K562 (cell line): ENCODE measurements around the gene GCNT2. TPM values are rescaled to one million over a fixed set of nuclear protein-coding genes. Genes with fewer than 3 reads are reported as not detected.

Source experiments
- ATAC-seq: fragments of 200-7000 bp; cut with Tn5 transposase; 3 replicates; pipeline ENCODE4 v1.9.1; 2020; ENCODE audit warnings: moderate library complexity
- BruUV-seq: library from RNA; stranded (reverse); fragments of 400-500 nt; replicated peaks from 2 replicates; lab custom pipeline; 2021; lab: Mats Ljungman, UMichigan
- CTCF ChIA-PET: fragments of 300-600 bp; formaldehyde crosslinking; extraction: SDS; loops from one replicate; lab custom pipeline; 2021; ENCODE audit warnings: low intra/inter-chr PET ratio; lab: Yijun Ruan, JAX
- POLR2A ChIA-PET: fragments of 300-600, 350-650 bp; sonication (Branson Sonifier 250); formaldehyde crosslinking; extraction: SDS; loops from one replicate; lab custom pipeline; 2021; ENCODE audit warnings: antibody characterized with exemption, inconsistent platforms; lab: Yijun Ruan, JAX
- DNase-seq, 4 experiments: peaks; one replicate each; pipeline versions ENCODE4 v3.0.0 to v3.0.0-alpha.2; 2011 to 2018; ENCODE audit warnings: low spot score in 3 of 4, mixed read lengths in 3 of 4; ENCODE audit errors: extremely low read depth in 1 of 4
- FAIRE-seq: peaks from 2 replicates; lab custom pipeline; 2011; peaks lifted over from hg19 to GRCh38; lab: Jason Lieb, UNC
- H2AFZ ChIP-seq: 2 replicates; pipeline ENCODE4 v1.6.0; 2011; ENCODE audit warnings: low read depth, low read length, control low read depth, inconsistent platforms
- H3K27ac ChIP-seq: fragments of 200-600 bp; 3 replicates; pipeline ENCODE4 v1.8.0; 2011; ENCODE audit warnings: low read depth, mild to moderate bottlenecking, control low read depth, inconsistent platforms, low read length, moderate library complexity, mixed read lengths; ENCODE audit errors: extremely low read depth
- H3K27me3 ChIP-seq, 2 experiments: fragments of 300-600 bp in 1 of 2; 2 replicates in 1 of 2; 3 replicates in 1 of 2; pipeline versions ENCODE4 v1.6.0 to v1.8.0; 2011; ENCODE audit warnings: inconsistent platforms in 2 of 2, low read length in 2 of 2, mild to moderate bottlenecking in 1 of 2, mixed read lengths in 1 of 2, moderate library complexity in 1 of 2; ENCODE audit not compliant: control insufficient read depth in 2 of 2, insufficient read depth in 2 of 2
- H3K36me3 ChIP-seq: fragments of 300-600 bp; 3 replicates; pipeline ENCODE4 v1.8.0; 2011; ENCODE audit warnings: mild to moderate bottlenecking, low read length, inconsistent platforms; ENCODE audit not compliant: control insufficient read depth, insufficient read depth
- H3K4me1 ChIP-seq, 2 experiments: fragments of 200-600 bp in 1 of 2; replicated peaks in 1 of 2; 2 replicates in 1 of 2; 3 replicates in 1 of 2; pipeline versions ENCODE4 v1.5.1 to v1.8.0; 2011; ENCODE audit warnings: inconsistent platforms in 2 of 2, low read length in 2 of 2, mild to moderate bottlenecking in 1 of 2, mixed read lengths in 1 of 2, moderate library complexity in 1 of 2; ENCODE audit not compliant: control insufficient read depth in 2 of 2, insufficient read depth in 2 of 2
- H3K4me2 ChIP-seq: 2 replicates; pipeline ENCODE4 v1.6.1; 2011; ENCODE audit warnings: low read length, control low read depth, inconsistent platforms, mixed read lengths; ENCODE audit not compliant: insufficient read depth
- H3K4me3 ChIP-seq: fragments of 200-600 bp; sonication (generic), shearing (Covaris generic); 2 replicates; pipeline ENCODE4 v1.5.1; 2016; ENCODE audit warnings: control low read depth, inconsistent platforms
- H3K79me2 ChIP-seq: fragments of 200-600 bp; 3 replicates; pipeline ENCODE4 v1.8.0; 2011; ENCODE audit warnings: low read length, inconsistent platforms; ENCODE audit not compliant: control insufficient read depth, insufficient read depth
- H3K9ac ChIP-seq, 2 experiments: 2 replicates each; pipeline versions ENCODE4 v1.6.0 to v1.6.1; 2011; ENCODE audit warnings: low read depth in 2 of 2, low read length in 2 of 2, control low read depth in 1 of 2, inconsistent platforms in 1 of 2, mild to moderate bottlenecking in 1 of 2, mixed read lengths in 1 of 2; ENCODE audit not compliant: insufficient read depth in 1 of 2
- H3K9me1 ChIP-seq: one replicate; pipeline ENCODE4 v1.6.0; 2011; ENCODE audit warnings: inconsistent platforms, mild to moderate bottlenecking, low read length, moderate library complexity; ENCODE audit not compliant: control insufficient read depth, insufficient read depth
- H3K9me3 ChIP-seq: replicated peaks from 2 replicates; pipeline ENCODE4 v1.5.1; 2011; ENCODE audit warnings: low read depth, low read length, inconsistent platforms; ENCODE audit not compliant: control insufficient read depth, insufficient read depth
- H4K20me1 ChIP-seq: replicated peaks from 2 replicates; pipeline ENCODE4 v1.6.1; 2011; ENCODE audit warnings: low read length, inconsistent platforms, mixed read lengths; ENCODE audit not compliant: control insufficient read depth, insufficient read depth
- NCOR1 ChIP-seq: fragments of 450-650 bp; IDR thresholded peaks from 2 replicates; pipeline ENCODE4 v1.6.1; 2016; ENCODE audit warnings: mild to moderate bottlenecking, moderate library complexity
- NFE2L1 ChIP-seq: fragments of 450-650 bp; IDR thresholded peaks from 2 replicates; pipeline ENCODE4 v1.6.1; 2016; ENCODE audit warnings: missing genetic modification characterization, low read depth, mild to moderate bottlenecking, missing compliant biosample characterization, moderate library complexity, borderline replicate concordance
- RAD51 ChIP-seq: fragments of 450-650 bp; IDR thresholded peaks from 2 replicates; pipeline ENCODE4 v1.7.1; 2016; ENCODE audit warnings: low read depth, mild to moderate bottlenecking, borderline replicate concordance
- TCFL5 ChIP-seq: fragments of 250-450 bp; sonication (Bioruptor Pico); conservative IDR thresholded peaks from 2 replicates; pipeline ENCODE4 v1.6.1; 2021; ENCODE audit warnings: mild to moderate bottlenecking, moderate library complexity, matching md5 sums
- YBX1 ChIP-seq: fragments of 450-650 bp; IDR thresholded peaks from 2 replicates; pipeline ENCODE4 v1.7.1; 2016; ENCODE audit warnings: mild to moderate bottlenecking
- YY1 ChIP-seq, 3 experiments: IDR thresholded peaks; 2 replicates each; pipeline ENCODE4 v1.6.1; 2011; ENCODE audit warnings: low read length in 2 of 3, mild to moderate bottlenecking in 2 of 3, moderate library complexity in 2 of 3, borderline replicate concordance in 1 of 3, control low read depth in 1 of 3, low read depth in 1 of 3; ENCODE audit not compliant: insufficient read depth in 3 of 3, insufficient replicate concordance in 2 of 3, control insufficient read depth in 1 of 3, insufficient read length in 1 of 3; ENCODE audit errors: extremely low read depth in 1 of 3
- ZFX ChIP-seq: sonication (generic); formaldehyde crosslinking; IDR thresholded peaks from 2 replicates; pipeline ENCODE4 v1.8.0; 2022; ENCODE audit warnings: mild to moderate bottlenecking, missing genetic modification reagents, moderate library complexity
- ZNF311 ChIP-seq: fragments of 250-450 bp; sonication (Bioruptor Pico); IDR thresholded peaks from 2 replicates; pipeline ENCODE4 v1.4.0; 2020; ENCODE audit warnings: mild to moderate bottlenecking, moderate library complexity
- ZNF347 ChIP-seq: fragments of 450-650 bp; formaldehyde crosslinking; IDR thresholded peaks from 2 replicates; pipeline ENCODE4 v1.4.0; 2020; ENCODE audit warnings: low read depth, mild to moderate bottlenecking, moderate library complexity
- ZNF561 ChIP-seq: fragments of 450-650 bp; formaldehyde crosslinking; conservative IDR thresholded peaks from 2 replicates; pipeline ENCODE4 v1.4.0; 2020; ENCODE audit warnings: mild to moderate bottlenecking, moderate library complexity
- ZNF785 ChIP-seq: fragments of 250-450 bp; sonication (Bioruptor Pico); IDR thresholded peaks from 2 replicates; pipeline ENCODE4 v1.4.0; 2020; ENCODE audit warnings: mild to moderate bottlenecking
- WGBS: fragments of 100-300 bp; shearing (Covaris generic); methylation state at CpG from one replicate; pipeline ENCODE4 v1.1.6; 2016; ENCODE audit warnings: low coverage, mixed read lengths; ENCODE audit not compliant: insufficient coverage; ENCODE audit errors: missing lambda C conversion rate; 5-methylcytosine and 5-hydroxymethylcytosine counted together
- in situ Hi-C: fragments of 300-500 bp; cut with MboI; formaldehyde crosslinking; loops from 4 replicates; pipeline ENCODE4 v1.15.0; 2018; ENCODE audit warnings: inconsistent platforms, mixed read lengths
- intact Hi-C: fragments of 100-400 bp; cut with micrococcal nuclease; formaldehyde crosslinking; loops from 2 replicates; pipeline ENCODE4 v1.14.2; 2022
- polyA plus RNA-seq, 8 experiments: library from polyadenylated mRNA; depleted of rRNA in 4 of 8; stranded (reverse) in 5 of 8; unstranded in 3 of 8; fragments of >200 nt; fragmentation: Nextera tagmentation in 2 of 8; fragmentation: Illumina TruSeq in 1 of 8; extraction: Ambion mirVana in 2 of 8; extraction: Trizol in 1 of 8; gene quantifications; 2 replicates each; pipeline versions ENCODE4 v1.2.1 to v1.2.3, GENCODE V29; 2011 to 2014; ENCODE audit warnings: inconsistent platforms in 1 of 8, missing spikeins in 1 of 8
- total RNA-seq, 7 experiments: library from RNA; depleted of rRNA in 6 of 7; stranded (reverse); fragments of >200 nt in 6 of 7; fragmentation: Illumina TruSeq in 2 of 7; extraction: Trizol in 2 of 7; gene quantifications; 2 replicates each; pipeline versions ENCODE4 v1.2.1 to v1.2.3, GENCODE V29; 2011 to 2021; ENCODE audit warnings: low replicate concordance in 1 of 7
- TF ChIP-seq, protein P1 (sequence below): sonication (generic); formaldehyde crosslinking; IDR thresholded peaks from 2 replicates; pipeline ENCODE4 v1.8.0; 2023; ENCODE audit warnings: mild to moderate bottlenecking, missing genetic modification reagents

The GCNT2 gene
- total and polyA plus RNA-seq, 9 of the 15 experiments (the other 6 are each of a cell fraction or from before 2014, with no cell fraction given), result 0.78 to 2.6 (median 1.6) TPM

DNA sequence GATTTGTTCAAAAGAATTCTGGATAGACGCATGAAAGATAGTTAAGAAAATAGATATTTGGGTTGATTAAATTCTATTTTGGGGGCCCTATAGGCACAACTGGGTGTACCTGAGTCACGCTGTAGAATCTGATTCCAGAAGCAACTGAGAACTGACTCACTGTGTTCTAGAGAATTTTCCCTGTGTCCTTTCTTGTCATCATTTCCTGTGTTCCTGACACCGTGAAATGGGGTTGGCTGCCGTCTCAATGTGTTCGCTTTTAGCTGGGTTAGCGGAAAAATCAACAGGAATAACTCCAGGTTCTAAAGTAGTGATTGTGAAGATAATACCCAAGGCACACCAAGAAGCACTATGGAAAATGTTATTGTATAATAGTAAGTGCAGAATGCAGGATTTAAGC is 5.0 kb downstream of the GCNT2 start:
- H4K20me1 ChIP-seq, result no peaks in the 10 kb centered on the region
- intact Hi-C loops, result no loop called here
- H3K4me1 ChIP-seq, result peaks cover 3 to 11% of the 10 kb centered on the region in 2 experiments; a peak in 3 of 5 replicates
- H3K79me2 ChIP-seq, result no peaks in the 10 kb centered on the region
- WGBS, result 72% methylated on average over 6 of the region's 6 CpGs
- H3K36me3 ChIP-seq, result no peaks in the 10 kb centered on the region
- H3K4me3 ChIP-seq, result no peak overlapping the region
- no peak overlapping the region for H3K9ac ChIP-seq
- POLR2A ChIA-PET, result interaction anchor here (1.1 kb wide), 1 partner anchor 10 kb away, joined by 4 read pairs; no protein-coding TSS in a partner anchor
- no peak overlapping the region for H3K27ac ChIP-seq
- FAIRE-seq, result no peak
- BruUV-seq, result no TSS peak
- in situ Hi-C loops, result no loop called here
- H3K9me1 ChIP-seq, result no peaks in the 10 kb centered on the region
- no peak overlapping the region for H3K4me2 ChIP-seq
- ATAC-seq, result no peak
- no peaks in the 10 kb centered on the region for H3K27me3 ChIP-seq
- DNase-seq, result no peak
- CTCF ChIA-PET, result no interaction called here
- H2AFZ ChIP-seq, result no peak overlapping the region
- no peaks in the 10 kb centered on the region for H3K9me3 ChIP-seq
- TF ChIP-seq ZNF561 (CRISPR knock-in tag) (no peak), NFE2L1 (tag) (no peak), ZNF311 (no peak), ZNF347 (CRISPR knock-in tag) (no peak), YBX1 (no peak), ZNF785 (CRISPR knock-in tag) (no peak), RAD51 (no peak), TCFL5 (CRISPR knock-in tag) (no peak), NCOR1 (no peak), ZFX (CRISPR knock-in tag) (no peak), YY1 (IDR thresholded peaks at IDR 0.05; ENCODE audit: borderline replicate concordance in 1 of 3, control insufficient read depth in 1 of 3, extremely low read depth in 1 of 3, insufficient read depth in 3 of 3, insufficient read length in 1 of 3, insufficient replicate concordance in 2 of 3, low read depth in 1 of 3, low read length in 2 of 3) (no peak)
- TF ChIP-seq, protein P1, sequence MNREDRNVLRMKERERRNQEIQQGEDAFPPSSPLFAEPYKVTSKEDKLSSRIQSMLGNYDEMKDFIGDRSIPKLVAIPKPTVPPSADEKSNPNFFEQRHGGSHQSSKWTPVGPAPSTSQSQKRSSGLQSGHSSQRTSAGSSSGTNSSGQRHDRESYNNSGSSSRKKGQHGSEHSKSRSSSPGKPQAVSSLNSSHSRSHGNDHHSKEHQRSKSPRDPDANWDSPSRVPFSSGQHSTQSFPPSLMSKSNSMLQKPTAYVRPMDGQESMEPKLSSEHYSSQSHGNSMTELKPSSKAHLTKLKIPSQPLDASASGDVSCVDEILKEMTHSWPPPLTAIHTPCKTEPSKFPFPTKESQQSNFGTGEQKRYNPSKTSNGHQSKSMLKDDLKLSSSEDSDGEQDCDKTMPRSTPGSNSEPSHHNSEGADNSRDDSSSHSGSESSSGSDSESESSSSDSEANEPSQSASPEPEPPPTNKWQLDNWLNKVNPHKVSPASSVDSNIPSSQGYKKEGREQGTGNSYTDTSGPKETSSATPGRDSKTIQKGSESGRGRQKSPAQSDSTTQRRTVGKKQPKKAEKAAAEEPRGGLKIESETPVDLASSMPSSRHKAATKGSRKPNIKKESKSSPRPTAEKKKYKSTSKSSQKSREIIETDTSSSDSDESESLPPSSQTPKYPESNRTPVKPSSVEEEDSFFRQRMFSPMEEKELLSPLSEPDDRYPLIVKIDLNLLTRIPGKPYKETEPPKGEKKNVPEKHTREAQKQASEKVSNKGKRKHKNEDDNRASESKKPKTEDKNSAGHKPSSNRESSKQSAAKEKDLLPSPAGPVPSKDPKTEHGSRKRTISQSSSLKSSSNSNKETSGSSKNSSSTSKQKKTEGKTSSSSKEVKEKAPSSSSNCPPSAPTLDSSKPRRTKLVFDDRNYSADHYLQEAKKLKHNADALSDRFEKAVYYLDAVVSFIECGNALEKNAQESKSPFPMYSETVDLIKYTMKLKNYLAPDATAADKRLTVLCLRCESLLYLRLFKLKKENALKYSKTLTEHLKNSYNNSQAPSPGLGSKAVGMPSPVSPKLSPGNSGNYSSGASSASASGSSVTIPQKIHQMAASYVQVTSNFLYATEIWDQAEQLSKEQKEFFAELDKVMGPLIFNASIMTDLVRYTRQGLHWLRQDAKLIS (CRISPR knock-in tag), result no peak
